H1 (cell line): Measurements from ENCODE around the gene NHS. TPM values are rescaled to one million over a fixed set of nuclear protein-coding genes. Genes with fewer than 3 reads are reported as not detected.

Source experiments
- CTCF ChIP-seq, 3 experiments: IDR thresholded peaks; 1 replicate in 2 of 3; 2 replicates in 1 of 3; pipeline versions ENCODE4 v1.5.1 to v1.6.1; 2011; ENCODE audit warnings: low read length in 3 of 3, mild to moderate bottlenecking in 3 of 3, inconsistent platforms in 2 of 3, low read depth in 1 of 3, moderate library complexity in 1 of 3; ENCODE audit not compliant: insufficient read depth in 1 of 3; ENCODE audit errors: control extremely low read depth in 1 of 3
- JUND ChIP-seq: IDR thresholded peaks from 2 replicates; pipeline ENCODE4 v1.6.1; 2011; ENCODE audit warnings: mild to moderate bottlenecking, improper control_type of control experiment, low read length
- KDM4A ChIP-seq: IDR thresholded peaks from one replicate; pipeline ENCODE4 v1.7.1; 2012; ENCODE audit warnings: low read depth, mild to moderate bottlenecking, moderate library complexity, low read length, inconsistent platforms; ENCODE audit not compliant: severe bottlenecking
- MAX ChIP-seq: IDR thresholded peaks from 2 replicates; pipeline ENCODE4 v1.6.1; 2012; ENCODE audit warnings: inconsistent platforms
- USF2 ChIP-seq: IDR thresholded peaks from 2 replicates; pipeline ENCODE4 v1.6.1; 2011; ENCODE audit warnings: low read length, improper control_type of control experiment
- polyA plus RNA-seq, 7 experiments: library from polyadenylated mRNA; depleted of rRNA in 3 of 7; stranded (reverse) in 5 of 7; unstranded in 2 of 7; fragments of >200 nt in 5 of 7; fragments of 200-250 nt in 2 of 7; gene quantifications; 1 replicate in 5 of 7; 2 replicates in 1 of 7; 4 replicates in 1 of 7; pipeline versions ENCODE4 v1.2.1 to v1.2.3, GENCODE V29; 2011 to 2013; ENCODE audit warnings: missing spikeins in 2 of 7, mixed read lengths in 2 of 7
- total RNA-seq: library from RNA; stranded (reverse); fragmentation: NEBNext Ultra II Directional; extraction: Animal tissue kit (Norgen Biotek cat#: 25700); gene quantifications from 2 replicates; pipeline ENCODE4 v1.2.1, GENCODE V29; 2021

NHS gene
- total and polyA plus RNA-seq, 2 of the 8 experiments (the other 6 are each of a cell fraction or from before 2014, with no cell fraction given) = 2.2 to 6.7 TPM

GRCh38 chrX:17669891-17670290, 294.9 kb downstream of the NHS start (continued):
- TF ChIP-seq USF2 (no peak), MAX (no peak), JUND (no peak), KDM4A (no peak), CTCF (IDR thresholded peaks at IDR 0.05; ENCODE audit: control extremely low read depth in 1 of 3, insufficient read depth in 1 of 3, low read depth in 1 of 3, low read length in 3 of 3) (no peak)
